ENCODE results near the gene JARID2.

Gene JARID2

DNA sequence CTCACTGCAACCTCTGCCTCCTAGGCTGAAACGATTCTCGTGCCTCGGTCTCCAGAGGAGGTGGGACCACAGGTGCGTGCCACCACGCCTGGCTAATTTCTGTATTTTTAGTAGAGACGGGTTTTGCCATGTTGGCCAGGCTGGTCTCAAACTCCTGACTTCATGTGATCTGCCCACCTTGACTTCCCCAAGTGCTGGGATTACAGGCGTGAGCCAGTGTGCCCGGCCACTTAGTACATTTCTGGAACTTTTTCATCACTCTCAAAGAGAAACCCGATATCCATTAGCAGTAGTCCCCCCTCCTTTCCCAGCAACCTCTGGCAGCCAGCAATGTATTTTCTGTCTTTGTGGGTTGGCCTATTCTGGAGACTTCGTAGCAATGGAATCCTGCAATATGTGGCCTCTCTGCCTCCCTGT lies 109.8 kb downstream of the JARID2 start:
- no peak for DNase-seq (ENCODE audit: low read depth in 2 of 2)

GRCh38 chr6:15356179-15356578 lies 110.3 kb downstream of the JARID2 start:
- DNase-seq (ENCODE audit: low read depth in 2 of 2): no peak

- DNase-seq (ENCODE audit: low read depth in 2 of 2): no peak
Measured at GRCh38 chr6:15356937-15357336, 111.1 kb downstream of the JARID2 start.

DNA sequence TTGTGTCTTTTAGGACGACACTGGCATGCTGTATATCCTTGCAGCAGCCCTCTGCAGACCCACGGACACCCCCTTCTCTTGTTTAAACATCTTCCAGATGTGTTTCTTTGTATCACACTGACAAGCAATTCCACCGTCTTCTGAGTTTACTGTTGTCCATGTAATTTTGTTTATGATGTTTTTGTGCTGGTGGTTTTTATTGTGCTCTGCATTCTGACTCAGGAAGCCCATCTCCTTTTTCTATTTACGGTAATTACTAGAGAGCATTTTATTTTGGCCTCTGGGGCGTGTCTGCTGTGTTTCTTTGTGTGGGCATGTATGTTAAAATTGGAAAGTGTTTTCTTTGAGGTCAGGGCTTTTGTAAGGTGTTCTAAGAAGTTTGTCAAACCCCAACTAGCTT lies 111.9 kb downstream of the JARID2 start:
- no peak for DNase-seq (ENCODE audit: low read depth in 2 of 2)

DNA sequence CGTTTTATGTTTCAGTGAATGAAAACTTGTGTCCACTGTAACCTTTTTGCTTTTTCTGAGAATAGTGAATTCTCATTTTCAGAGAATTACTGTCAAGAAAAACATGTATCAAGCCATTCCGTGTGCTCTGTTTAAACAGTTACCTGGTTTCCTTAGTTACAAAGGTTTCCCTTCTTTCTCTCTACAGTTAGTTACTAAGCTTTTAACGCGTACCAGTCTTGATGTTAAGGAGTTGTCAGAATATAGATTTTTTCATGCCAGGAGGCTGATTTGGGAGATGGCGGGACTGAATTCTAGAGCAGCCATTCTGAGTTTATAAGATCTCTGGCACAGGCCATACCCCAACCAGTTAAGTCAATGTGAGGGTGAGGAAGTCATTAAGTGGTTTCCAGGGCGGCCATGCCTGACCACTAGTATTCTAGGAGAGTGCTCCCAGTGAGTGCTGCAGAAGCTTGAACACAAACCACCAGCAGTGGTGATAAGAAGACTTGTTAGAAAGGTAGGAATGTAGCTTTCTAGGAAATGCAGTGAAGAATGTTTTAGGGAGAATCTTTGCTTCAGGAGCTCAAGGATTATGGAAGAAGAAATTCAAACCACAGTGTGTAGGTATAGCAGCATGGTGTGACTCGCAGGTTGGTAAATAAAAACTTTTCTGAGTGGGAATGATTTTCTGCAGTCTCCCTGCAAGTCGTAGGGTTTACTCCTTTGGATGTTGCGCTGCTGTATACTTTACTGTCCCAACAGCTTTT lies 112.9 kb downstream of the JARID2 start:
- DNase-seq (ENCODE audit: low read depth in 2 of 2): no peak

DNA sequence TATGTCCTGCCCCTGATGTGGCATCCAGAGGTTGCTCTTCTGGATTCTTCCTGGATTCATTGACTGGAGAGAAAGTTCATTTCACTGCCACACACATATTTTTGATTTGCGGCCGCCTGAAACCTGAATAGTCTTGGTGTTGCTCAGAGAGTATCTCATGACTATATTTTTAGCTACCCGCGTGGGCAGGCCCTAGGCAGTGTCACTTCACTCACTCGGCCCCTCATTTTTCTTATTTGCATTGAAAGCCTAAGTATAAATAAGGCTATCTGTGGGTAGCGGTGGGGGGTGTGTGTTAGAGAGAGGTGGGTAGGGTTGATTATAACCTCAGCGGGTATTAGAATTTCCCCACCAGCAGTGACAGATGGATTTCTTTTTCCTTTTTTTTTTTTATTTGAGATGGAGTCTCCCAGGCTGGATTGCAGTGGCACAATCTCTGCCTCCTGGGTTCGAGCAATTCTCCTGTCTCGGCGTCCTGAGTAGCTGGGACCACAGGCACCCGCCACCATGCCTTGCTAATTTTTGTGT lies 113.5 kb downstream of the JARID2 start:
- no peak for DNase-seq (ENCODE audit: low read depth in 2 of 2)

GRCh38 chr6:15360300-15360699 lies 114.4 kb downstream of the JARID2 start:
- no peak for DNase-seq (ENCODE audit: low read depth in 2 of 2)

DNA sequence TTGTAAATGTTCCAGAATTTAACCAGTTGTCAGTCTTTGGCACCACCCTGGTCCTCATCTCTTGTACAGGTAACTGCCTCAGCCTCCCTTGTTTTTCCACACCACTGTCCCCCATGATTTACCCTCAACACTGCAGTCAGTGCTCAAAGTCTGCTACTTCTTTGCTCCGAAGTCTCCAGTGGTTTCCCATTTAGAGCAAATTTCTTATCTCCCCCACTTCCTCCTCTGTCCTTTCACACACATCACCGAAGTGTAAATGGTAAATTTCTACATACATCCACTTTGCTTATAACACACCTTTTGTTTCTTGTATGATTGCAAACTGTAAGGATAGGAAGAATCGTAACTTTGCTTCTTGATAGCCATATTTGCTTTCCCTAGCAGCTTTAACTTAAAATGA lies 115.3 kb downstream of the JARID2 start:
- no peak for DNase-seq (ENCODE audit: low read depth in 2 of 2)

DNA sequence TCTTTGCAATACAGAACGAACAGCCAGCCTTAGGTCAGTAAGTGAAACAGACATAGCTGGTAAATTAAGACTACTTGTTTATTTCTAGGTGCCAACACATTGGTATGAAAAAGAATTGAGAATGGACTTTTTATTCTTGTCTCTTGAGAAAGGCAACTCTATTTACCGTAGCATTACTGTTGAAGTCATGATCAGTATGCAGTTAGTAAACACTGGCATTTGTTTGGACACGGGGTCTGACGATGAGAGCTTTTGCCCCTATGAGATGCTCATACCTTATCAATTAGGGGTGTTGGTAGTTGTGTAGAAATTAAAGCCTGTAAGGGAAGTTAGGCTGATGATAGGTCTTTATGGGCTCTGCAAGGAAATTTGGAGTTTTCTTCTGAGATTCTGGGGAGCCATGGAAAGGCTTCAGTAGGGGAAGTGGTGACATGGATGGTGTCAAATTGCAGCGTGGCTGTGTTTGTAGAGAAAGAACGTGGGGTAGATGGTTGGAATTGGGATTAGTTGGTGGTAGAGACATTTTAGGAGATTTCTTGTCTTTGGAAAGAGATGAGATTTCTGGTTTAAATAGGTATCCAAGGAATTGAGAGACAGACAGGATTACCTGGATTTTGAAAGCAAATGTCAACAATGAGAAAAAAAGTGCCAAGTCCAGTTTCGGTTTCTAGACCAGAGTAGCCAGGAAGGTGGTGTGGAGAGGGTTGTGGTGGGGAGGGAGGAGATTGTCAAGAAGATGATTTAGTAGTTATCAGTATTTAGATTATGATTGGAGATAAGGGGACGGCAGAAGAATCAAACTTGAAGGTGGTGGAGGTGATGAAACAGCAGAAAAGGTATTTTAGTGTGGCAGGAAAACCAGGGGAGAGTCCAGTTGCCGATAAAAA lies 116.6 kb downstream of the JARID2 start:
- DNase-seq (ENCODE audit: low read depth in 2 of 2): no peak

DNA sequence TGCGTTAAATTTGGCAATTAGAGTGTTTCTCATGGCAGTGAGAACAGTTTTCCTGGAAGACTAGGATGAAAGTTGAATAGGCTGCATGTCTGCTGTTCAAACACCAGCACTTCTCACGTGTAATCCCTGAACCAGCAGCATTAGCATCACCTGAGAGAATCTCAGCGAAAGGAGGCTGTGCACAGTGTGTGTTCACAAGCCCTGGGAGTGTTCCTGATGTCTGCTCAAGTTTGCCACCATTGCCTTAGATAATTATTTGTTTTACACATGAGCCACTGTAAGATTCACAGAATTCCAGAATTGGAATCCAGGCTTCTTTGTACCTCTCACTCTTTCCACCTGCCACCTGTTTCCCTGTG lies 117.3 kb downstream of the JARID2 start:
- DNase-seq (ENCODE audit: low read depth in 2 of 2): no peak

- no peak for DNase-seq (ENCODE audit: low read depth in 2 of 2)
Measured at GRCh38 chr6:15363523-15364400, 117.9 kb downstream of the JARID2 start.

DNA sequence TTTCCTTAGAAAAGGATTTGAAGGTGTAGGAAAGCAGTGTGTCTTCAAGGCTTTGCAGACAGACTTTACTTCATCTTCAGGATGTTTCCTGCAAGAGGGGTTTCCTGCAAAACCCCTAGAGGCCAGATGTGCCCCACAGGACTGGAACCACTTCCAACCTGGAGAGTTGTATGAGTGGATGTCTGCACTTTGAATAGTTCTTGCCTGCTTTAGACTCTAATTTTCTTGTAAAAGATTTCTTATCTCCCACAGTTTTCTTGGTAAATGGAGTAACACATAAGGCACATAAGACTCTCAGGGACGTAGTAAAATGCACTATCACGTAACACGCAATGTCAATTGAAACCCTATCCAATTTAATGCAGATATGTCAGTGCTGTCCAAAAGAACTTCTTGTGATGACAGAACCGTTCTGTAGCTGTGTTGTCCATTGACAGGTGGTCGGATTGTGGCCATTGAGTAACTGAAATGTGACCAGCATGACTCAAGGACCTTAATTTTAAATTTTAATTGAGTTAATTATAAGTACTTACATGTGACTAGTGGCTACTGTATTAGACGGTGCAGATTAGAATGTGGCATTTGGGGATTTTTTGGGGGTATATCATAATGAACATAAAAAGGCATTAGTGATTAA lies 118.7 kb downstream of the JARID2 start:
- no peak for DNase-seq (ENCODE audit: low read depth in 2 of 2)

GRCh38 chr6:15365273-15365687 lies 119.4 kb downstream of the JARID2 start:
- peak; percentile 83 to 86 for DNase-seq (ENCODE audit: low read depth in 2 of 2)

- DNase-seq (ENCODE audit: low read depth in 2 of 2): no peak
Measured at GRCh38 chr6:15366003-15366535, 120.2 kb downstream of the JARID2 start.

DNA sequence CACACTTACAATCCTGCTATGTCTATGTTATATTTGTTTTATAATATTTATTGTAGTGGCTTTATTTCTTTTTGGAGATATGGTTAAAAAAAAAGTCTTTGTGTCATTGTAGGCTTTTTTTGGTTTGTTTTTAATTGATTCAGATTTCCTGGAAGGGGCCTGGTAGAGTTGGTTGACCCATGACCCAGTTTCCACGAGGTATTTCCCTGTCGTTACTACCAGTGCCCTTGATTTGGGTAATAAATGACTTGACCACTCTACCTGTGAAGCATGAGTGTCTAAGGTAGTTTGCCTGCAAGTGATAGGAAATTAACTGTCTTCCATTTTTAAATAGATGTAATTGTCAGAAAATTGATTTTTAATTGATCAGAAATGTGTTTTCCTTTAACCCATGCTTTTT lies 121.0 kb downstream of the JARID2 start:
- no peak for DNase-seq (ENCODE audit: low read depth in 2 of 2)

DNA sequence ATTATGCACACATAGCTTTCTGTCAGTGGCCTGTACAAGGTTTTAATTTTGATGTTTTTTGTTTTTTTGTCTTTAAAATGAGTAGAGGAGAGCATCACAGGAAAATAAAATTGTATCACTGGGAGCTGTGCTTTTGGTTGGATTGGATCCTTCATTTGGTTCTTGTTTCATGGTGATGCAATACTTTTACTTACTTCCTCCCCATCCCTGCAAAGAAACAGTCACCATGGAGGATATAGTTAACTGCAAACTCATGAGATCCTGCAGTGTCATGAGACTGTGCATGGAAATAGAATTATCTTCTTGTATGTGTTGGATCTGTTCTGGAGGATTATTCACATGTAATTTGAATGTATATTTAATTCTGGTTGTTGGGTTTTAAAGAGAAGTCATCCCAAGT lies 122.3 kb downstream of the JARID2 start:
- DNase-seq (ENCODE audit: low read depth in 2 of 2): no peak

DNA sequence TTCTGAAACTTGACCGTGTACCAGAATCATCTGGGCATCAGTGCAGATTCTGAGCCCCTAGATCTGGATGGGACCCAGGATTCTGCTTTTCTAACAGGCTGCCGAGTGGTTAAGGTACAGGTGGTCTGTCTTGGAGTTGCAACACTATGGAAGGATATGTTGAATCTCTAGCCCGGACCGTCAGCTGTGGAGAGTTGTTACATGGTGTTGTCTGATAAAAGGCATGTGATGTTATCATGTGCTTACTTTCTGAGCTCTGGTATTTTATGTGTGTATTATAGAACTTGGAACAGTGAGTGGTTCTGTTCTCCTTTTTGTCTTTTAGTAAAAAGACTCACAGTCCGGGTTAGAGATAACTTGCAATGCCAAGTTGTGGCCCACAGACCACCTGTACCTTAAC lies 123.0 kb downstream of the JARID2 start:
- no peak for DNase-seq (ENCODE audit: low read depth in 2 of 2)

- peak in 1 of 2 experiments; percentile 20 for DNase-seq (ENCODE audit: low read depth in 2 of 2)
Measured at GRCh38 chr6:15369838-15370237, 124.0 kb downstream of the JARID2 start.

- DNase-seq (ENCODE audit: low read depth in 2 of 2): no peak
Measured at GRCh38 chr6:15370733-15371671, 125.1 kb downstream of the JARID2 start.

- no peak for DNase-seq (ENCODE audit: low read depth in 2 of 2)
Measured at GRCh38 chr6:15372932-15373331, 127.1 kb downstream of the JARID2 start.

Measured in fibroblast of skin of left quadriceps (primary cell).